Ovary (tissue), 9 donors: ENCODE results near the gene DPP7. TPM values are rescaled to one million over a fixed set of nuclear protein-coding genes. Genes with fewer than 3 reads are reported as not detected.
"Not testable (repeated sequence)": the region's sequence is repeated elsewhere in the genome, so short reads cannot be mapped to it uniquely, and the experiment has no call there.

Source experiments
- DNase-seq, 5 donors: peaks; one replicate each; pipeline ENCODE4 v3.0.0-alpha.2; 2019 to 2020
- H3K27ac ChIP-seq, 2 donors: fragments of 200-600 bp; one replicate each; pipeline versions ENCODE4 v1.5.1 to v1.8.0; 2019 to 2022
- H3K27me3 ChIP-seq: fragments of 200-600 bp; one replicate; pipeline ENCODE4 v1.8.0; 2022
- H3K36me3 ChIP-seq: fragments of 200-600 bp; sonication (generic); one replicate; pipeline ENCODE4 v1.5.1; 2019
- H3K4me1 ChIP-seq: one replicate; pipeline ENCODE4 v1.8.1; 2013; ENCODE audit warnings: mild to moderate bottlenecking, moderate library complexity; ENCODE audit not compliant: insufficient read depth
- H3K4me3 ChIP-seq: fragments of 200-600 bp; sonication (generic); one replicate; pipeline ENCODE4 v1.5.1; 2017
- H3K9me3 ChIP-seq, 2 donors: fragments of 200-600 bp in 1 of 2; sonication (generic) in 1 of 2; one replicate each; pipeline versions ENCODE4 v1.5.1 to v1.8.1; 2013 to 2019; ENCODE audit warnings: mild to moderate bottlenecking in 1 of 2, moderate library complexity in 1 of 2
- EP300 ChIP-seq: sonication (generic); formaldehyde crosslinking; IDR thresholded peaks from one replicate; pipeline ENCODE4 v1.6.1; 2017; ENCODE audit warnings: antibody characterized with exemption
- POLR2A ChIP-seq: fragments of 450-650 bp; IDR thresholded peaks from one replicate; pipeline ENCODE4 v1.6.1; 2017; ENCODE audit warnings: antibody characterized with exemption, mild to moderate bottlenecking, moderate library complexity
- WGBS, 3 donors: extraction: QIAGEN DNeasy Blood & Tissue Kit in 1 of 3; methylation state at CpG; one replicate each; pipeline versions ENCODE4 v1.1.5 to v1.1.7; 2013 to 2017; 5-methylcytosine and 5-hydroxymethylcytosine counted together
- intact Hi-C, 4 donors: fragments of 100-400 bp; cut with DNase I; formaldehyde crosslinking; loops; one replicate each; pipeline versions ENCODE4 v1.11.0 to v1.15.1; 2022 to 2023
- polyA plus RNA-seq, 2 donors: library from polyadenylated mRNA; stranded (reverse); fragments of 200-250 nt in 1 of 2; fragments of 350-450 nt in 1 of 2; fragmentation: Illumina TruSeq in 1 of 2; extraction: RNeasy Lipid Tissue Mini Kit (QIAGEN cat#74804) in 1 of 2; gene quantifications; one replicate each; pipeline ENCODE4 v1.2.3, GENCODE V29; 2013 to 2014
- total RNA-seq, 7 donors: library from RNA; depleted of rRNA in 2 of 7; stranded (reverse); fragments of >200 nt in 2 of 7; fragmentation: NEBNext Ultra II Directional in 3 of 7; extraction: Animal tissue kit (Norgen Biotek cat#: 25700) in 3 of 7; gene quantifications; one replicate each; pipeline versions ENCODE4 v1.1.0 to v1.2.4, GENCODE V29; 2016 to 2023
- TF ChIP-seq, protein P1 (sequence below), 3 donors: fragments of 450-650 bp in 2 of 3; fragments of 200-600 bp in 1 of 3; IDR thresholded peaks; one replicate each; pipeline versions ENCODE4 v1.5.1 to v1.8.0; 2016 to 2022; ENCODE audit warnings: antibody characterized with exemption in 3 of 3, mild to moderate bottlenecking in 1 of 3
- donor health status: DM: no; HTN: no; CAD: no; lungs with moderate emphysema.
- donor health status: DM: no; HTN: no; CAD: no.
- donor health status: Bipolar disorder and iron deficiency.
- donor health status: DM: yes; HTN: yes; CAD: no.
- donor health status: DM: no; HTN: no; CAD: no.
- donor health status: DM: yes; HTN: yes; CAD: no.

The DPP7 gene
- total and polyA plus RNA-seq, 9 donors, result 3.0 to 117 (median 88.7) TPM

DNA sequence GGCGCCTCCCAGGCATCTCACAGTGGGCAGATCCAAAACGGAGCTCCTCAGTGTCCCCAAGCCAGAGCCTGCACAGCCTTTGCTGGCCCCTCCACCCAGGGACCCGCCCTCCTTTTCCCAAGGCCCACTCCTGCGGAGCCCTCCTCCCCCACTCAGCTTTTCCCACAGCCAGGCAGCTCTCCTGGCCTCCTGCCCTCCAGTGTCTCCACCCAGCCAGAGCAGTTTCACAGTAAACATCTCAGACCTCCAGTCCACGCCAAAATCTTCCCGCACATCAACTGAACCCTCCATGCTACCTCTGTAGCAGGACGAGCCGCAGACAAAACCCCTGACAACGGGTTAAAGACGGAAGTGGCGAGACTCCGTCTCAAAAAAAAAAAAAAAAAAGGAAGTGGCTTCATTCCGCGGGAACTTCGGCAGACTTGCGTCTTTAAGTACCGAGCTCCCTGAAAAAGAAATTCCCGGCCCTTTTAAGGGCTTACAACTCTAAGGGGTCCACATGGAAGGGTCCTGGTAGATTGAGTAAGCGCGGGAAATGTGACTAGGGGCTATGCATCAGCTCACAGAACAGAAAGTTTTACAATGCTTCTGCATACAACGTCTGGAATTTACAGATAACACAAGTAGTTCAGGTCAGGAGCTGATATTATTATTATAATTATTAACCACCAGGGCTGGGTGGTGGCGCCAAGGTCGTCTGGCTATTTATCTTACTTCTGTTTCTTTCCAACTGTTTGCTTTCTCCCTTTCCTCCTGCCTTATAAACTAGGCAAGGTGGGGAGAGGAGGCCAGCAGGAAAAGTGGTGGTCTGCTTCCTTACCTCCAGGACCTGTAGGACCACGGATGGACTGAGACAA, 13.0 kb upstream of the DPP7 start:
- Histone ChIP-seq H3K36me3 (no peaks in the 10 kb centered on the region), H3K9me3 (peaks cover 0 to 6% of the 10 kb centered on the region in 2 donors), H3K27me3 (no peaks in the 10 kb centered on the region), H3K4me1 (peaks cover 12% of the 10 kb centered on the region), H3K4me3 (no peak overlapping the region), H3K27ac (peak overlapping the region in 1 of 2 donors; percentile 5)
- 29 to 38% (median 36%) methylated on average over 24 of the region's 24 CpGs for WGBS, 3 donors
- DNase-seq, result no peak
- intact Hi-C loops, result loop anchor here in 1 of 4 donors (5.0 kb wide), 1 partner anchor 100 kb away; the partner anchor contains the start of genes CYSRT1 and RNF224
- TF ChIP-seq EP300 (no peak), POLR2A (no peak)

DNA sequence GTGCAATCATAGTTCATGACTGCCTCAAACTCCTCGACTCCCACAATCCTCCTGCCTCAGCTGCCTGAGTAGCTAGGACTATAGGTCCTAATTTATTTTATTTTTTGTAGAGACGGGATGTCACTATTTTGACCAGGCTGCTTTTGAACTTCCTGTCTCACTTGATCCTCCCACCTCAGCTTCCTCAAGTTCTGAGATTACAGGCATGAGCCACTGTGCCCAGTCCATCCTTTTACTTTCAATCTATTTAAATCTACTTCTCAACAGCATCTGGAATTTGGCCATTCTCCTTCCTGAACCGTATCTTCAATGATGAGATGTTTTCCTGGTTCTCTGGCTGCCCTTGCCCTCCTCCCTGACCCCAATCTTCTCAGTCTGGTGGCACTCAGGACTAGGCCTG, 12.3 kb upstream of the DPP7 start:
- Histone ChIP-seq H3K27ac (peak overlapping the region in 1 of 2 donors; percentile 5), H3K4me3 (no peak overlapping the region)
- 45 to 54% (median 51%) methylated on average over 3 of the region's 3 CpGs for WGBS, 3 donors

DNA sequence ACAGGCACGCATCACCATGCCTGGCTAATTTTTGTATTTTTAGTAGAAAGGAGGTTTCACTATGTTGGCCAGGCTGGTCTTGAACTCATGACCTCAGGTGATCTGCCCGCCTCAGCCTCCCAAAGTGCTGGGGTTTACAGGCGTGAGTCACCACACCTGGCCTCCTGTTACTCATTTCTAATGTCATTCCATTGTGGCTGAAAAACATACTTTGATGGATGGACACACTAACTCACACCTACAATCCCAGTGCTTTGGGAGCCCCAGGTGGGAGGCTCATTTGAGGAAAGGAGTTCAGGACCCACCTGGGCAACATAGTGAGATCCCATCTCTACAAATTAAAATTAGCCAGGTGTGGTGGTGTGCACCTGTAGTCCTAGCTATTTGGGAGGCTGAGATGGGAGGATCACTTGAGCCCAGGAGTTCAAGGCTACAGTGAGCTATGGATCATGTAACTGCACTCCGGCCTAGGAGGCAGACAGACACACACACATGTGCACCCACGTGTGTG, 9.5 kb upstream of the DPP7 start:
- H3K27ac ChIP-seq, H3K4me3 ChIP-seq, DNase-seq, intact Hi-C loops, H3K9me3 ChIP-seq, H3K27me3 ChIP-seq, H3K36me3 ChIP-seq, H3K4me1 ChIP-seq: not testable (repeated sequence)
- 88 to 93% (median 92%) methylated on average over 5 of the region's 5 CpGs for WGBS, 3 donors

More for the DNA sequence above, 12.3 kb upstream of the DPP7 start:
- Histone ChIP-seq H3K27me3 (no peaks in the 10 kb centered on the region), H3K4me1 (peaks cover 12% of the 10 kb centered on the region), H3K36me3 (no peaks in the 10 kb centered on the region), H3K9me3 (peaks cover 0 to 6% of the 10 kb centered on the region in 2 donors)
- intact Hi-C loops, result loop anchor here in 1 of 4 donors (5.0 kb wide), 1 partner anchor 101 kb away; the partner anchor contains the start of genes CYSRT1 and RNF224
- no peak for DNase-seq
- TF ChIP-seq, protein P1, sequence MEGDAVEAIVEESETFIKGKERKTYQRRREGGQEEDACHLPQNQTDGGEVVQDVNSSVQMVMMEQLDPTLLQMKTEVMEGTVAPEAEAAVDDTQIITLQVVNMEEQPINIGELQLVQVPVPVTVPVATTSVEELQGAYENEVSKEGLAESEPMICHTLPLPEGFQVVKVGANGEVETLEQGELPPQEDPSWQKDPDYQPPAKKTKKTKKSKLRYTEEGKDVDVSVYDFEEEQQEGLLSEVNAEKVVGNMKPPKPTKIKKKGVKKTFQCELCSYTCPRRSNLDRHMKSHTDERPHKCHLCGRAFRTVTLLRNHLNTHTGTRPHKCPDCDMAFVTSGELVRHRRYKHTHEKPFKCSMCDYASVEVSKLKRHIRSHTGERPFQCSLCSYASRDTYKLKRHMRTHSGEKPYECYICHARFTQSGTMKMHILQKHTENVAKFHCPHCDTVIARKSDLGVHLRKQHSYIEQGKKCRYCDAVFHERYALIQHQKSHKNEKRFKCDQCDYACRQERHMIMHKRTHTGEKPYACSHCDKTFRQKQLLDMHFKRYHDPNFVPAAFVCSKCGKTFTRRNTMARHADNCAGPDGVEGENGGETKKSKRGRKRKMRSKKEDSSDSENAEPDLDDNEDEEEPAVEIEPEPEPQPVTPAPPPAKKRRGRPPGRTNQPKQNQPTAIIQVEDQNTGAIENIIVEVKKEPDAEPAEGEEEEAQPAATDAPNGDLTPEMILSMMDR (IDR thresholded peaks at IDR 0.05), result no peak
- TF ChIP-seq EP300, result no peak
- no peak for TF ChIP-seq POLR2A

DNA sequence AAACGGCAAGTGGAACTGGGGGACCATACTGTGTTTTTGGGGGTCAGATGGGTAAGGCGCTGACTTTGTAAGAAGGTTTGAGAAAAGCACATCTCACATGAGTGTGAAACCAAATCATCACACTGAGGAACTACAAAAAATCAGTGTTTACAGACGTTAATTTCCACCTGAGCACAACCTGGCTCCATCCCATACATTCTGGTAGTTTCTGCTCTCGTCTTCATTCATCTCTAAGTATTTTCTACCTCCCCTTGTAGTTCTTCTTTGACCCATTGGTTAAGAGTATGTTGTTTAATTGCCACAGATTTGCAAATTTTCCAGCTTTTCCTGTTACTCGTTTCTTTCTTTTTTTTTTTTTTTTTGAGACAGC, 8.9 kb upstream of the DPP7 start:
- TF ChIP-seq, protein P1 (IDR thresholded peaks at IDR 0.05), result no peak
- TF ChIP-seq EP300 (no peak), POLR2A (no peak)
- intact Hi-C loops, result no loop called here

DNA sequence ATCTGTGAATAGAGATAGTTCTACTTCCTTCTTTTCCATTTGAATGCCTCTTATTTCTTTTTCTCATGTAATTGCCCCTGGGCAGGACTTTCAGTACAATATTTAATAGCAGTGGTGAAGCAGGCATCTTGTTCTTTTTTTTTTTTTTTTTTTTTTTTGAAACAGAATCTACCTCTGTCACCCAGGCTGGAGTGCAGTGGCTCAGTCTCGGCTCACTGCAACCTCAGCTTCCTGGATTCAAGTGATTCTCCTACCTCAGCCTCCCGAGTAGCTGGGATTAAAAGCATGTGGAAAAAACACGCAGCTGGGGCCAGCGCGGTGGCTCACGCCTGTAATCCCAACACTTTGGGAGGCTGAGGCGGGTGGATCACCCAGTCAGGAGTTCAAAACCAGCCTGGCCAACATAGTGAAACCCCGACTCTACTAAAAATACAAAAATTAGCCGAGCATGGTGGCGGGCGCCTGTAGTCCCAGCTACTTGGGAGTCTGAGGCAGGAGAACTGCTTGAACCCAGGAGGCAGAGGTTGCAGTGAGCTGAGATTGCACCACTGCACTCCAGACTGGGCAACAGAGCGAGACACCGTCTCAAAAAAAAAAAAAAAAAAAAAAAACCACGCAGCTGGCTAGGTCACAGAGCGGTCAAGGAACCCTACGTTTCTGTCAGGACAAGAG, 8.4 kb upstream of the DPP7 start:
- intact Hi-C loops, H3K9me3 ChIP-seq, H3K4me1 ChIP-seq, DNase-seq, H3K27ac ChIP-seq, H3K27me3 ChIP-seq, H3K36me3 ChIP-seq, H3K4me3 ChIP-seq: not testable (repeated sequence)
- WGBS, 3 donors, result 89 to 90% (median 89%) methylated on average over 16 of the region's 16 CpGs

More for the DNA sequence above, 8.9 kb upstream of the DPP7 start:
- DNase-seq, result no peak
- no peaks in the 10 kb centered on the region for H3K36me3 ChIP-seq
- no peak overlapping the region for H3K4me3 ChIP-seq
- no peaks in the 10 kb centered on the region for H3K27me3 ChIP-seq
- H3K9me3 ChIP-seq, result no peaks in the 10 kb centered on the region
- H3K4me1 ChIP-seq, result peaks cover 4% of the 10 kb centered on the region
- H3K27ac ChIP-seq, result no peak overlapping the region
- 70 to 75% (median 72%) methylated on average over 5 of the region's 5 CpGs for WGBS, 3 donors

DNA sequence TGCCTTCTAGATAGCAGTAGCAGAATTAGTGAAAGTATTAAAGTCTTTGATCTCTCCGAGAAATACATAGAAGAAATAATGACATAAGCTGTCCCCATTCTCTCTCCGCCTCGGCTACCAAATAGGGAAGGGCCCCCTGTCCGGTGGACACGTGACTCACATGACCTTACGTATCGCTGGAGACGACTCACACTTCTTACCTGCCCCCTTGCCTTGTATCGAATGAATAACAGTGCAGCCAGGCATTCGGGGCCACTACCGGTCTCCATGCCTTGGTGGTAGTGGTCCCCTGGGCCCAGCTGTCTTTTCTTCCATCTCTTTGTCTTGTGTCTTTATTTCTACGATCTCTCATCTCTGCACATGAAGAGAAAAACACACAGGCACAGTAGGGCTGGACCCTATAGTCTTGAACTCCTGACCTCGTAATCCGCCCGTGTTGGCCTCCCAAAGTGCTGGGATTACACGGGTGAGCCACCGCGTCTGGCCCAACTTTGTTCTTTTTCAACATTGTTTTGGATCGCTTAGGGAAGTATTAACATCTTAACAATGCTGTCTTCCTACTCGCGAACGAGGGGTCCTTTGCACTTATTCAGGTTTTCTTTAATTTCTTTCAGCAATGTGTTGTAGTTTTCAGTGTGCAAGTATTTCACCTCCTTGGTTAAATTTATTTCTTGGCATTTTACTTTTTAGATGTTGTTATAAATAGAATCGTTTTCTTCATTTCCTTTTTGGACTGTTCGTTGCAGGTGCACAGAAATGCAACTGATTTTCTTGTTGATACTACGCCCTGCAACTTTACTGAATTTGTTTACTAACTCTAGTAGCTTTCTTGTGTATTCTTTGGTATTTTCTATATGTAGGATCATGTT, 7.6 kb upstream of the DPP7 start:
- DNase-seq, H3K27ac ChIP-seq, H3K4me3 ChIP-seq, H3K9me3 ChIP-seq, intact Hi-C loops, H3K27me3 ChIP-seq, H3K36me3 ChIP-seq, H3K4me1 ChIP-seq: not testable (repeated sequence)
- 64 to 71% (median 70%) methylated on average over 23 to 25 of the region's 25 CpGs for WGBS, 3 donors

DNA sequence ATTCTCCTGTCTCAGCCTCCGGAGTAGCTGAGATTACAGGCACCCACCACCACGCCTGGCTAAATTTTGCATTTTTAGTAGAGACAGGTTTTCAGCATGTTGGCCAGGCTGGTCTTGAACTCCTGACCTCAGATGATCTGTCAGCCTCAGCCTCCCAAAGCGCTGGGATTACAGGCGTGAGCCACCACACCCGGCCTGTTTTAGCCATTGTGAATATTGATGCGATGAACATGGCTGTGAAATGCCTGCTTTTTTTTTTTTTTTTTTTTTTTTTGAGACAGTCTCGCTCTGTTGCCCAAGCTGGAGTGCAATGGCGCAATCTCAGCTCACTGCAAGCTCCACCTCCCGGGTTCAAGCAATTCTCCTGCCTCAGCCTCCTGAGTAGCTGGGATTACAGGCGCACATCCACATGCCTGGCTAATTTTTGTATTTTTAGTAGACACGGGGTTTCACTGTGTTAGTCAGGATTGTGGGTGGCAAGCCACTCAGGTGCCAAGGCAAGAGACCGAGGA, 3.6 kb upstream of the DPP7 start:
- not testable (repeated sequence) for H3K4me3 ChIP-seq, H3K9me3 ChIP-seq, DNase-seq, H3K36me3 ChIP-seq, H3K27ac ChIP-seq, H3K27me3 ChIP-seq, H3K4me1 ChIP-seq
- 87 to 91% (median 88%) methylated on average over 12 of the region's 12 CpGs for WGBS, 3 donors
- intact Hi-C loops, result loop anchor here in 3 of 4 donors (5.0 to 10.0 kb wide), 2 partner anchors 109 to 117 kb away; partner anchors contain the start of genes CYSRT1 (in 2 of the 3), RNF224 (in 2 of the 3) and SLC34A3 (in 1 of the 3)
